Erythroblast (primary cell): ENCODE data around the gene ERP29.

Experiments used
- GATA1 ChIP-seq: IDR thresholded peaks from 2 replicates; pipeline ENCODE4 v1.6.1; 2011; ENCODE audit warnings: low read depth, mild to moderate bottlenecking, control low read depth, low read length, moderate library complexity
- POLR2A ChIP-seq: IDR thresholded peaks from 2 replicates; pipeline ENCODE4 v1.6.1; 2011; ENCODE audit warnings: mild to moderate bottlenecking, low read length

DNA sequence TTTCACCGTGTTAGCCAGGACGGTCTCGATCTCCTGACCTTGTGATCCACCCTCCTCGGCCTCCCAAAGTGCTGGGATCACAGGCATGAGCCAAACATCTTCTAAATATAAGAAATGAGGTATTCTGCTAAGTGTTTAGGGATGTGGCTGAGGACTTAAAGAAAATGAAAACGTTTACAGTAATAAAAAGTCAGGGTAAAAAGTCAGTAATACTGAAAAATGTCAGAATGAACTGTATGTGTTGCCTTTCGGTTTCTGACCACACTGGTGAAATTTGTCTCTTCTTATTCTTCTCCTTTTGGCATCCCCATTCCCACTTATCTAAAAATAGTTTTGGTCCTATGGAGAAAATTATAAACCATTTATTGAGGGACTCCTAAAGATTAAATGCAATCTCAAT is 20.8 kb upstream of the ERP29 start:
- no peak for TF ChIP-seq POLR2A
- TF ChIP-seq GATA1, result no peak
